Parathyroid adenoma (tissue), 2 donors: ENCODE results near the gene REPS1.

Source experiments
- H2AFZ ChIP-seq: fragments of 300-600 bp; sonication (generic); one replicate; pipeline ENCODE4 v1.7.0; 2017; ENCODE audit warnings: antibody characterized with exemption, mild to moderate bottlenecking
- H3K27ac ChIP-seq: fragments of 300-600 bp; sonication (generic); one replicate; pipeline ENCODE4 v1.7.0; 2017
- H3K27me3 ChIP-seq: fragments of 300-600 bp; sonication (generic); one replicate; pipeline ENCODE4 v1.7.0; 2017; ENCODE audit warnings: low read length; ENCODE audit not compliant: control insufficient read depth, insufficient read depth
- H3K36me3 ChIP-seq: fragments of 300-600 bp; sonication (generic); one replicate; pipeline ENCODE4 v1.7.0; 2017; ENCODE audit warnings: low read length; ENCODE audit not compliant: control insufficient read depth, insufficient read depth
- H3K4me1 ChIP-seq: fragments of 300-600 bp; sonication (generic); one replicate; pipeline ENCODE4 v1.7.0; 2017; ENCODE audit warnings: control low read depth
- H3K4me2 ChIP-seq: fragments of 300-600 bp; sonication (generic); one replicate; pipeline ENCODE4 v1.7.0; 2017; ENCODE audit warnings: low read length
- H3K4me3 ChIP-seq: fragments of 300-600 bp; sonication (generic); one replicate; pipeline ENCODE4 v1.7.0; 2017; ENCODE audit warnings: low read depth, low read length
- H3K79me2 ChIP-seq: fragments of 300-600 bp; sonication (generic); one replicate; pipeline ENCODE4 v1.7.0; 2017; ENCODE audit warnings: control low read depth
- H3K9ac ChIP-seq: fragments of 300-600 bp; sonication (generic); one replicate; pipeline ENCODE4 v1.7.0; 2017; ENCODE audit warnings: mild to moderate bottlenecking
- H3K9me3 ChIP-seq: fragments of 300-600 bp; sonication (generic); one replicate; pipeline ENCODE4 v1.7.0; 2017; ENCODE audit warnings: low read length; ENCODE audit not compliant: control insufficient read depth
- CTCF ChIP-seq: fragments of 300-600 bp; sonication (generic); IDR thresholded peaks from one replicate; pipeline ENCODE4 v1.7.0; 2017; ENCODE audit warnings: antibody characterized with exemption, mild to moderate bottlenecking
- donor health status: primary hyperparathyroidism.

The REPS1 gene

GRCh38 chr6:138971601-138972000 is 16.5 kb downstream of the REPS1 start:
- peaks cover 23% of the 10 kb centered on the region for H3K79me2 ChIP-seq
- H2AFZ ChIP-seq, result no peak overlapping the region
- peak overlapping the region; percentile 6 for H3K4me2 ChIP-seq
- no peak for TF ChIP-seq CTCF
- no peaks in the 10 kb centered on the region for H3K9me3 ChIP-seq
- no peak overlapping the region for H3K9ac ChIP-seq
- no peak overlapping the region for H3K4me3 ChIP-seq
- H3K4me1 ChIP-seq, result peaks cover 14% of the 10 kb centered on the region
- H3K36me3 ChIP-seq, result no peaks in the 10 kb centered on the region
- H3K27me3 ChIP-seq, result no peaks in the 10 kb centered on the region
- H3K27ac ChIP-seq, result no peak overlapping the region

GRCh38 chr6:138970856-138971425 is 17.1 kb downstream of the REPS1 start:
- Histone ChIP-seq H3K4me3 (no peak overlapping the region), H2AFZ (no peak overlapping the region), H3K36me3 (no peaks in the 10 kb centered on the region), H3K4me2 (no peak overlapping the region), H3K4me1 (peaks cover 14% of the 10 kb centered on the region), H3K27ac (no peak overlapping the region), H3K9ac (no peak overlapping the region), H3K27me3 (no peaks in the 10 kb centered on the region), H3K79me2 (peaks cover 19% of the 10 kb centered on the region), H3K9me3 (no peaks in the 10 kb centered on the region)
- TF ChIP-seq CTCF, result no peak

GRCh38 chr6:138970159-138970558 is 17.9 kb downstream of the REPS1 start:
- Histone ChIP-seq H3K4me2 (no peak overlapping the region), H3K27me3 (no peaks in the 10 kb centered on the region), H3K27ac (no peak overlapping the region), H3K36me3 (no peaks in the 10 kb centered on the region), H3K4me1 (peaks cover 14% of the 10 kb centered on the region), H2AFZ (no peak overlapping the region), H3K79me2 (peaks cover 20% of the 10 kb centered on the region), H3K9ac (no peak overlapping the region), H3K4me3 (no peak overlapping the region), H3K9me3 (no peaks in the 10 kb centered on the region)
- TF ChIP-seq CTCF, result no peak

- Histone ChIP-seq H3K9ac (no peak overlapping the region), H3K4me3 (no peak overlapping the region), H3K4me1 (peaks cover 8% of the 10 kb centered on the region), H3K9me3 (no peaks in the 10 kb centered on the region), H3K27me3 (no peaks in the 10 kb centered on the region), H3K36me3 (no peaks in the 10 kb centered on the region), H3K27ac (no peak overlapping the region), H2AFZ (no peak overlapping the region), H3K4me2 (peak overlapping the region; percentile 14), H3K79me2 (peaks cover 20% of the 10 kb centered on the region)
- TF ChIP-seq CTCF, result no peak
Measured at GRCh38 chr6:138966870-138967269, 21.2 kb downstream of the REPS1 start.

- Histone ChIP-seq H3K4me2 (no peak overlapping the region), H3K4me3 (no peak overlapping the region), H3K9ac (no peak overlapping the region), H3K27me3 (no peaks in the 10 kb centered on the region), H3K36me3 (no peaks in the 10 kb centered on the region), H2AFZ (no peak overlapping the region), H3K4me1 (peaks cover 4% of the 10 kb centered on the region), H3K27ac (no peak overlapping the region), H3K79me2 (peaks cover 18% of the 10 kb centered on the region), H3K9me3 (no peaks in the 10 kb centered on the region)
- no peak for TF ChIP-seq CTCF
Measured at GRCh38 chr6:138965971-138966370, 22.1 kb downstream of the REPS1 start.
